EL (cell line): ENCODE results near the gene NOC4L.

Experiments used
- DNase-seq: peaks from one replicate; pipeline ENCODE4 v3.0.0-alpha.2; 2016

NOC4L gene

GRCh38 chr12:132158677-132159554 lies 14.7 kb downstream of the NOC4L start:
- no peak for DNase-seq

- DNase-seq, result no peak
These were observed 15.3 kb downstream of the NOC4L start for GRCh38 chr12:132159555-132160003.

- no peak for DNase-seq
These were observed 15.8 kb downstream of the NOC4L start for GRCh38 chr12:132160016-132160415.

- no peak for DNase-seq
These were observed 16.4 kb downstream of the NOC4L start for GRCh38 chr12:132160601-132161035.

- DNase-seq, result peak; percentile 20
These were observed 17.0 kb downstream of the NOC4L start for GRCh38 chr12:132161036-132161781.

- no peak for DNase-seq
These were observed 17.7 kb downstream of the NOC4L start for GRCh38 chr12:132161796-132162507.

- peak; percentile 79 for DNase-seq
These were observed 18.3 kb downstream of the NOC4L start for GRCh38 chr12:132162508-132163031.

GRCh38 chr12:132163041-132163910 lies 19.0 kb downstream of the NOC4L start:
- no peak for DNase-seq

GRCh38 chr12:132163911-132164288 lies 19.6 kb downstream of the NOC4L start:
- no peak for DNase-seq

GRCh38 chr12:132164426-132164825 lies 20.2 kb downstream of the NOC4L start:
- DNase-seq, result no peak

GRCh38 chr12:132165584-132165983 lies 21.3 kb downstream of the NOC4L start:
- DNase-seq, result no peak

- no peak for DNase-seq
These were observed 21.8 kb downstream of the NOC4L start for GRCh38 chr12:132166093-132166492.

GRCh38 chr12:132166801-132167591 lies 22.7 kb downstream of the NOC4L start:
- DNase-seq, result no peak

- DNase-seq, result no peak
These were observed 23.5 kb downstream of the NOC4L start for GRCh38 chr12:132167611-132168310.

- DNase-seq, result no peak
These were observed 24.2 kb downstream of the NOC4L start for GRCh38 chr12:132168311-132169031.

GRCh38 chr12:132169376-132169775 lies 25.1 kb downstream of the NOC4L start:
- DNase-seq, result no peak

- peak; percentile 52 for DNase-seq
These were observed 25.9 kb downstream of the NOC4L start for GRCh38 chr12:132170094-132170636.

- no peak for DNase-seq
These were observed 26.5 kb downstream of the NOC4L start for GRCh38 chr12:132170637-132171292.
